GM23338 (cell line): ENCODE measurements around the gene RRP36. TPM values are rescaled to one million over a fixed set of nuclear protein-coding genes. Genes with fewer than 3 reads are reported as not detected.

Source experiments
- ATAC-seq: fragments of 200-7000 bp; cut with Tn5 transposase; 3 replicates; pipeline ENCODE4 v1.9.1; 2020
- DNase-seq: peaks from one replicate; pipeline ENCODE4 v3.0.0-alpha.2; 2015; ENCODE audit warnings: low spot score
- H2AFZ ChIP-seq: fragments of 200-600 bp; sonication (generic); 2 replicates; pipeline ENCODE4 v1.8.0; 2016; ENCODE audit warnings: antibody characterized with exemption, mild to moderate bottlenecking, moderate library complexity
- H3F3A ChIP-seq: fragments of 200-600 bp; sonication (generic); replicated peaks from 2 replicates; pipeline ENCODE4 v1.8.0; 2017; ENCODE audit warnings: antibody characterized with exemption, mixed run types, low read depth
- H3K27ac ChIP-seq: fragments of 200-600 bp; sonication (generic); 2 replicates; pipeline ENCODE4 v1.6.1; 2016; ENCODE audit warnings: low read depth
- H3K27me3 ChIP-seq: fragments of 200-600 bp; sonication (generic); 2 replicates; pipeline ENCODE4 v1.8.0; 2016; ENCODE audit warnings: mild to moderate bottlenecking, mixed run types, moderate library complexity; ENCODE audit not compliant: insufficient read depth
- H3K36me3 ChIP-seq: fragments of 200-600 bp; sonication (generic); 2 replicates; pipeline ENCODE4 v1.8.0; 2016; ENCODE audit warnings: mild to moderate bottlenecking; ENCODE audit not compliant: insufficient read depth
- H3K4me1 ChIP-seq: fragments of 200-600 bp; sonication (generic); 2 replicates; pipeline ENCODE4 v1.8.0; 2016; ENCODE audit warnings: mild to moderate bottlenecking, moderate library complexity; ENCODE audit not compliant: insufficient read depth
- H3K4me2 ChIP-seq: fragments of 200-600 bp; sonication (generic); 2 replicates; pipeline ENCODE4 v1.7.1; 2017; ENCODE audit warnings: mixed run types
- H3K4me3 ChIP-seq: fragments of 200-600 bp; sonication (generic); 2 replicates; pipeline ENCODE4 v1.6.1; 2016; ENCODE audit warnings: mixed run types
- H3K79me2 ChIP-seq: fragments of 200-600 bp; sonication (generic); replicated peaks from 2 replicates; pipeline ENCODE4 v1.8.0; 2017; ENCODE audit warnings: mild to moderate bottlenecking; ENCODE audit not compliant: insufficient read depth
- H3K9me2 ChIP-seq: fragments of 200-600 bp; sonication (generic); 2 replicates; pipeline ENCODE4 v1.8.0; 2017; ENCODE audit not compliant: insufficient read depth
- H4K20me1 ChIP-seq: fragments of 200-600 bp; sonication (generic); replicated peaks from 2 replicates; pipeline ENCODE4 v1.8.0; 2017; ENCODE audit warnings: mild to moderate bottlenecking; ENCODE audit not compliant: insufficient read depth
- H3K27ac Mint-ChIP-seq: 2 replicates; pipeline ENCODE4 v1.8.0; 2020; ENCODE audit warnings: inconsistent platforms, mild to moderate bottlenecking, moderate library complexity, mixed read lengths
- H3K27me3 Mint-ChIP-seq: 3 replicates; pipeline ENCODE4 v1.8.0; 2022; ENCODE audit warnings: low read depth, mild to moderate bottlenecking, moderate library complexity, mixed read lengths, inconsistent platforms; ENCODE audit not compliant: insufficient read depth, poor library complexity
- H3K36me3 Mint-ChIP-seq: 3 replicates; pipeline ENCODE4 v1.8.0; 2021; ENCODE audit warnings: low read depth, mild to moderate bottlenecking, inconsistent platforms, moderate library complexity, mixed read lengths
- H3K4me1 Mint-ChIP-seq: 3 replicates; pipeline ENCODE4 v1.8.0; 2020; ENCODE audit warnings: mild to moderate bottlenecking, inconsistent platforms, mixed read lengths
- H3K4me3 Mint-ChIP-seq: 3 replicates; pipeline ENCODE4 v1.8.0; 2021; ENCODE audit warnings: moderate library complexity, mild to moderate bottlenecking, inconsistent platforms, mixed read lengths
- H3K9me3 Mint-ChIP-seq: 3 replicates; pipeline ENCODE4 v1.8.0; 2020; ENCODE audit warnings: moderate library complexity, mild to moderate bottlenecking, inconsistent platforms, mixed read lengths
- CREB1 ChIP-seq: fragments of 250-450 bp; sonication (Bioruptor Pico); IDR thresholded peaks from 2 replicates; pipeline ENCODE4 v1.5.0; 2020; ENCODE audit warnings: low read depth, mild to moderate bottlenecking, moderate library complexity
- CTCF ChIP-seq, 2 experiments: fragments of 200-600 bp in 1 of 2; sonication (generic) in 1 of 2; conservative IDR thresholded peaks; 2 replicates each; pipeline versions ENCODE4 v1.5.1 to v1.6.1; 2016 to 2017; ENCODE audit warnings: antibody characterized with exemption in 2 of 2, low read depth in 2 of 2, mild to moderate bottlenecking in 2 of 2, moderate library complexity in 1 of 2
- ETS1 ChIP-seq: IDR thresholded peaks from 2 replicates; pipeline ENCODE4 v1.6.1; 2016; ENCODE audit warnings: antibody characterized with exemption
- EZH2 ChIP-seq: fragments of 200-600 bp; sonication (generic); IDR thresholded peaks from one replicate; pipeline ENCODE4 v1.8.0; 2017; ENCODE audit warnings: antibody characterized with exemption, mild to moderate bottlenecking, low read depth; ENCODE audit not compliant: unreplicated experiment
- EZH2phosphoT487 ChIP-seq: fragments of 200-600 bp; sonication (generic); IDR thresholded peaks from one replicate; pipeline ENCODE4 v1.8.1; 2018; ENCODE audit warnings: antibody characterized with exemption; ENCODE audit not compliant: unreplicated experiment
- JUNB ChIP-seq: IDR thresholded peaks from one replicate; pipeline ENCODE4 v1.6.1; 2016; ENCODE audit warnings: antibody characterized with exemption; ENCODE audit not compliant: unreplicated experiment
- NANOG ChIP-seq: IDR thresholded peaks from 2 replicates; pipeline ENCODE4 v1.6.1; 2016; ENCODE audit warnings: antibody characterized with exemption, borderline replicate concordance
- POLR2AphosphoS5 ChIP-seq: IDR thresholded peaks from 2 replicates; pipeline ENCODE4 v1.6.1; 2016; ENCODE audit warnings: antibody characterized with exemption, low read depth
- REST ChIP-seq: IDR thresholded peaks from one replicate; pipeline ENCODE4 v1.6.1; 2018; ENCODE audit warnings: antibody characterized with exemption; ENCODE audit not compliant: unreplicated experiment
- STAT1 ChIP-seq: IDR thresholded peaks from one replicate; pipeline ENCODE4 v1.6.1; 2016; ENCODE audit warnings: antibody characterized with exemption; ENCODE audit not compliant: unreplicated experiment
- ZNF114 ChIP-seq: fragments of 250-450 bp; sonication (Bioruptor Pico); IDR thresholded peaks from 2 replicates; pipeline ENCODE4 v1.5.0; 2020; ENCODE audit warnings: mild to moderate bottlenecking, moderate library complexity
- ZNF331 ChIP-seq: fragments of 250-450 bp; sonication (Bioruptor Pico); IDR thresholded peaks from 2 replicates; pipeline ENCODE4 v1.5.0; 2020; ENCODE audit warnings: low read depth, mild to moderate bottlenecking, moderate library complexity
- ZNF462 ChIP-seq: fragments of 250-450 bp; sonication (Bioruptor Pico); IDR thresholded peaks from 2 replicates; pipeline ENCODE4 v1.5.0; 2020; ENCODE audit warnings: mild to moderate bottlenecking, moderate library complexity
- polyA plus RNA-seq: library from polyadenylated mRNA; unstranded; fragments of >200 nt; fragmentation: Nextera tagmentation; extraction: Ambion mirVana; gene quantifications from 2 replicates; pipeline ENCODE4 v1.2.1, GENCODE V29; 2016
- total RNA-seq: library from RNA; depleted of rRNA; stranded (reverse); fragments of >200 nt; shearing (Covaris generic); gene quantifications from 2 replicates; pipeline ENCODE4 v1.2.3, GENCODE V29; 2014

Gene RRP36
- total and polyA plus RNA-seq, 2 experiments from 2014 or later: 64.7 to 106 TPM

- Mint-ChIP-seq H3K4me3 (peak overlapping the region; percentile 83), H3K27ac (peak overlapping the region; percentile 15; the same call in 1 of the 2 replicates), H3K9me3 (no peaks in the 10 kb centered on the region), H3K36me3 (0 out of 3 replicates have a peak, but pooled peaks cover 4% of the 10 kb centered on the region), H3K4me1 (peaks cover 12% of the 10 kb centered on the region), H3K27me3 (peaks cover 8% of the 10 kb centered on the region)
- Histone ChIP-seq H3K27me3 (no peaks in the 10 kb centered on the region), H2AFZ (peak overlapping the region; percentile 69; the same call in 1 of the 2 replicates), H4K20me1 (no peaks in the 10 kb centered on the region; the same call in 1 of the 2 replicates), H3K79me2 (peaks cover 5% of the 10 kb centered on the region; the same call in 1 of the 2 replicates), H3K4me2 (peak overlapping the region; percentile 75), H3F3A (peaks cover 15% of the 10 kb centered on the region; the same call in 1 of the 2 replicates), H3K9me2 (no peaks in the 10 kb centered on the region), H3K27ac (0 out of 2 replicates have a peak overlapping the region, but pooled peaks have one; percentile 55), H3K4me1 (peaks cover 12% of the 10 kb centered on the region), H3K36me3 (no peaks in the 10 kb centered on the region), H3K4me3 (peak overlapping the region; percentile 99)
- TF ChIP-seq ZNF462 (CRISPR knock-in tag): no peak
- TF ChIP-seq EZH2phosphoT487: no peak
- TF ChIP-seq CREB1 (CRISPR knock-in tag): no peak
- TF ChIP-seq ETS1: no peak
- no peak for TF ChIP-seq STAT1
- no peak for TF ChIP-seq JUNB
- TF ChIP-seq POLR2AphosphoS5: no peak
- no peak for TF ChIP-seq CTCF (conservative IDR thresholded peaks at IDR 0.05; ENCODE audit: low read depth in 2 of 2)
- no peak for TF ChIP-seq NANOG
- TF ChIP-seq REST: no peak
- no peak for TF ChIP-seq ZNF114
- TF ChIP-seq EZH2: no peak
- no peak for TF ChIP-seq ZNF331 (CRISPR knock-in tag)
- DNase-seq: peak; percentile 60
- ATAC-seq: peak; percentile 51
Measured at GRCh38 chr6:42978487-42978838, 43.0 kb upstream of the RRP36 start.
